Fibroblast of upper back skin (primary cell): ENCODE measurements around the gene HS3ST6.
A peak's percentile ranks its signal among the peaks of the same experiment; 100 is the strongest.
"Not testable (repeated sequence)": the region's sequence is repeated elsewhere in the genome, so short reads cannot be mapped to it uniquely, and the experiment has no call there.

Experiments used
- DNase-seq: peaks from one replicate; pipeline ENCODE4 v3.0.0-alpha.2; 2013

The HS3ST6 gene

DNA sequence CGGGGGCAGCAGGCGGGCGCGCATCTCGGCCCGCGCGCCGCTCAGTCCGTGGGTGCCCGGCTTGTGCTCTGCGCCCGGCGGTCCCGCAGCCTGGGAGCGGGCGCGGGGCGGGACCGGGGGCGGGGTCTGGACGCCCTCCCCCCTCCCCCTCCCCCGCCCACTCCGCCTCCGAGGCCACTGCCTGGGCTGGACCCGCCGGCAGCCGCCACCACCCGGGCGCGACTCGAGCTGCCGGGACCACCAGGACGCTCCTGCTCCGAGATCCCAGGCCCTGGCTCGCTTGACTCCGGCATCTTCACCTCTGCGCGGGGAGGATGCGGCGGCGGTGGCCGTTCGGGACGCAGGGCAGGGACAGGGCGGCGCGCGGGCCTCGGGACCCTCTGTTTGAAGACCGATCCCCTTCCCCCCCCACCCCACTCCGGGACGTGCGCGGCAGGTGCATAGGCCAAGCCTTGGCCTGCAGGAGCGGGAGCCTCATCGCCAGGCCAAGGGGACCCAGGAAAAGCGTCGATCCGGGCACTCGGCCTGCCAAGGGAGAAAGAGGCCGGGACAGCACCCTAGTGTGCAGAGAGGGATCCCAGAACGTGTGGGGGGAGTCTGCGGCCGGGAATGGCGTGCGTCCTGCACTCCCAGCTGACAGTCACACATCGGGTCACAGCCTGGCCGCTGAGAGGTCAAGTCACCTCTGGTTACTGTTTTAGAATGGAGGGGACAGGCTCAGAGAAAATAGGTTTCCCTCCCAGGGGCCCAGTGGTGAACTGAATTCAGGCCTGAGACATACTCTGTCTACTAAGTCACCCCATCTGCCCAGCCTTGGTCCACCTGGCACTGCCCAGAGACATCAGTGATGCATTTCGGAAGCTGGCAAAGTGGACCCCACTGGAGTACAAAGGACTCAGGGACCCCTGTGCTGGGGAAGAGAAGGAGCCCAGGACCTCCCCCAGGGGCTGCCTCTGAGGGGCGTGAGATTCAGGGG is at the start of gene HS3ST6:
Gene HS3ST6 (minus strand): TSS at position 65 of the 976 bp plus-strand sequence. CDS start 92 bp downstream, outside the sequence.
- DNase-seq: no peak

DNA sequence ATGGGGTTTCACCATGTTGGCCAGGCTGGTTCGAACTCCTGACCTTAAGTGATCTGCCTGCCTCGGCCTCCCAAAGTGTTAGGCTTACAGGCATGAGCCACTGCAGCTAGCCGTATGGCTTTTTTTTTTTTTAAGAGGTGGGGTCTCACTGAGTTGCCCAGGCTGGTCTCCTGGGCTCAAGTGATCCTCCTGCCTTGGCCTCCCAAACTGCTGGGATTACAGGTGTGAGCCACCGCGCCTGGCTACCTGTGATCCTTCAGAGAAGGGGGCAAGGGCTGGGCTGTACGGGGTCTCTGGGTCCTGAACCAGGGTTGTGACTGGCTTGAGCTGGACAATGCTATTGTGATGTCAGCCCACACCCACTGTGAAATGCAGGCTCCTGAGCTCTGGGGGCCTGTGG is 48.2 kb upstream of the HS3ST6 start, which contains the start of gene RNF151:
Gene RNF151 (plus strand): TSS at position 397 of the 400 bp plus-strand sequence. CDS start 26 bp downstream, outside the sequence.
- no peak for DNase-seq

DNA sequence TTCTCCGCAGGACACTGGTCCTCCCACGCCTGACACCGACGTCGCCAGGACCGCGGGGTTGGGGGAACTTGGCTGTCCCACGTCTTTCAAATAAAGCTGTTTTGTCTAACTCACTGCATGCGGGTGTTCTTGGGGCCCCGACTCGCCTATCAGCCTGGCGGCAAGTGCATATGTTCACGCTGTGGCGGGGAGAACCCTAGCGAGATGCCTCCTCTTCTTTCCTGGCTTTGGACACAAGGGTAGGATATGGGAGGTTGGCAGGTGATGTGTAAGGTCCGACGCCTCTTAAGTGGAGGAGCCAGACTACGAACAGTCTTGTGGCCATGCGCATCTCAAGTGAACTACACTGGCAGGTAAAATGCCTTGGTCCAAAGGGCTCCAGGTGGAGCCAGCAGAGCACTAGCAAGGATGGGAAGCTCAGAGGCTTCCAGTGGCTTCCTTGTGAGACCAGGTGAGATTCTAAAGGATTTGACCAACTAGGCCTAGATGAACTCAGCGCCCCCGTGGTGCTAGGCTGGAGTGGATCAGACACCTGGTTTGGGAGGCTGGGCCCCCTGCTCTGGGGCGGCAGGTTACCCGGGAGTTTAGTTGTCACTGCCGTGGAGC is 47.3 kb upstream of the HS3ST6 start:
- DNase-seq: no peak

DNA sequence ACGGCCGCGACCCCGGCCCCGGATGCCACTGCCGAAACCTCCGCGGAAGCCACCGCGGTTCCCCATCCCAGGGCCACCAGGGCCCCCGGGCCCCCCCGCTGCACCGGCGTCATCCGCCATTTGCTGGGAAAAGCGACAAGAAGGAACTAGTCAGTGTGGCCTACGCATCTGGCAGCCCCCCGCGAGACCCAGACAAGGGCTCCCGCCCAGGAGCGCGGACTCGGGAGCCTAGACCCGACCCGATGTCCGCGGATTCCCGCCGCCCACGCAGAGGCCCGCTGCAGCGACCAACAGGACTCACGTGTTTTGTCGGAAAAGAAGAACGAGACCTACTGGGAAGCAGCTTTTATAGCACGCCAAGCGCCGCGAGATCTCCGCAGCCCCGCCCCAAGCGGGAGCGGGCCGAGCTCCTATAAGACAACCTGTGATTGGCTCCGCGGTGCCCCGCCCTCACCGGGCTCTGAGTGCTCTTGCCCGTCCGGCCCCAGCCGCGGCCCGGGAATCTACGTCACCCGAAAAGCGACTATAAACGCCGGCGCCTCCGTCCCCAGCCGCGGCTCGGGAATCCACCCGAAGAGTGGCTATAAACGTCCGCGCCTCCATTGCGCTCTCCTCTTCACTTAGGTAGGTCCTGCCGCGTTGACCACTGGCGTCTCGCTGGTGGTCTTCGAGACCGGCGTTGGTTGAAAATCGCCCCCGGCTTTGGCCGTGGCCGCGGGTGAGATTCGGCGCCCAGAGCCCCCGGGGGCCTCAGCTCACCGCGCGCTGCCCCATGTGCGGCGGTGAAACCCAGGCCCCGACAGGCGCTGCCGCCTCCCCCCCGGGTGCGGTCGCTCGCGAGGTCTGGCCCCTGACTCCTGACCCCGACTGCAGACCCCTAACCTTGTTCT is 46.5 kb upstream of the HS3ST6 start, which contains the start of gene RPS2:
Gene RPS2 (minus strand): TSS at position 321 of the 890 bp plus-strand sequence. CDS start 201 bp downstream, at position 120.
- peak; percentile 99 for DNase-seq

DNA sequence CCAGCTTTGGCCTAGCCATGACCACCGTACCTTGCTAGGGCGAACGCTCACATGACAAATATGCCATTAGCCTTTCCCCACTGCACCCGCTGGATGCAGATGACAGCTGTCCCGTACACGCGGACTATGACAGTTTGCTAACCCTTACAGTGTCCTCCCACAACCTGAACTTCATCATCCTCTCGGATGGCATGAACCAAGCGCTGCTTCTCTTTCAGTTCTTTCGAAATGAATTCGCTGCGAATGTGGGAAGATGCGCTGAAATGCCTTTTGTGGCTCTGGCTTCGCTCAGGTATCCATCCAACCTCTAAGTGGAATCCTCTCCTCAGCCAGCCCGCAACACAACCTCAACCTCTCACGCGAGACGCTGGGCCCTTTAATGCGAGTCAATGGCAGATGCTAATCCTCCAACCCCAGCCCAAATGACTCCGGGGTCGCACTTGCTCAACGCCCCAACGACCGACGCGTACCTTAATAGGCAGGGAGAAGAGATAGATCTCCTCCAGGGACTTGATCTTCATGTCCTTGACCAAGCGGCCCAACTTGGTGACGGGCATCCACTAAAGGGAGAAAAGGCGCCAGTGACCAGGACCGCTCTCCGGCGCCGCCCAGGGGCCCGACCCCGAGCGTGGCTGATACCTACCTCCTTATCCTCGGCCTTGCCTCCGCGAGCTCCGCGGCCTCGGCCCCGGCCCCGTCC is 45.7 kb upstream of the HS3ST6 start:
- peak; percentile 8 for DNase-seq

DNA sequence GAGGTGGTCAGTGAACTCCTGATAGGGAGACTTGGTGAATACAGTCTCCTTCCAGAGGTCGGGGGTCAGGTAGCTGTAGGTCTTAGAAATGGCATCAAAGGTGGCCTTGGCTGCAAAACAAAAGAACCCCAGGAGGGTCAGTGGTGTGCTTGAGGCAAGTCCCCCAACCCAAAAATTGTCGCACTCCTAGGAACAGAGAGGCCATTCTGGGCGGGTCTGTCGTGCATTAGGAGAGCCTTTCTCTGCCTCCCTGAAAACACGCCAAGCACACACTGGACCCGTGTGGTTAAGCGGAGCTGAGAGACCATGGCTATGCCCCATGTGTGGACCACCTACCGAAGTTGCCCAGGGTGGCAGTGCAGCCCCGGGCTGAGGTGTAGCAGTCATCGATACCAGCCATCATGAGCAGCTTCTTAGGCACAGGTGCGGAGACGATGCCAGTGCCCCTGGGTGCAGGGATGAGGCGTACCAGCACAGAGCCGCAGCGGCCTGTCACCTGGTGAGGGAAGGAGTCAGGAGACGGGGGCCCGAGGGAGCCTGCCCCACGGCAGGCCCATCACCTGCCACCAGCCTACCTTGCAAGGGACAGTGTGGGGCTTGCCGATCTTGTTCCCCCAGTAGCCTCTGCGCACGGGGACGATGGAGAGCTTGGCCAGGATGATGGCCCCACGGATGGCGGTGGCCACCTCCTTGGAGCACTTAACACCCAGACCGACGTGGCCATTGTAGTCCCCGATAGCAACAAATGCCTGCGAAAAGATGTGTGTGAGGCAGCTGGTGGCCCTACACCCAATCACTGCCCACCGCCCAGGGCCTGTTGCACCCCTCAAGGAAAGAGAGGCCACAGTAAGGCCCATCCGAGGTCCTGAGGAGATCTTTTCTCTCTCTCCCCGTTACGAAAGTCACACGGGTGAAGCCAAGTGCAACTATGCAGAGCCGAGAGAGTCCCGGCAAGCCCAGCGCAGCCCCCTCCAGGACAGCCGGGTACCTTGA is 44.2 kb upstream of the HS3ST6 start:
- DNase-seq: not testable (repeated sequence)

DNA sequence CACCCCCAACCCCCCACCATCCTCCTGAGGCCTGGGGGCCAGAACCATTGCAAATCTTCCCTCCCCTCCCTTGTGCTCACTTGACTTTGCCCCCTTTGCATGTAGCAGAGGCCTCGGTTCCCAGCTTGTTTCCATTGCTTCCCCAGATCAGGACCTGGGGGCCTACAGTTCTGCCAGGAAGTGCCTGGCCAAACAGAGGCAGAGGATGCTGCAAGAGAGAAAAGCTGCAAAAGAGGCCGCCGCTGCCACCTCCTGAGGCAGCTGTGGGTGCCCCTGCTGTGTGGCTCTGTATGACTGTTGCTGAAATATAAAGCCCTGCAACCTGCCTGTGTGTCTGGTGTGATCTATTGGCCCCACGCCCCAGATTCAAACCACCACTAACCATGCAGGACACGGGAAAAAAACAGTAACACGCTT is 43.4 kb upstream of the HS3ST6 start:
- peak; percentile 10 for DNase-seq

DNA sequence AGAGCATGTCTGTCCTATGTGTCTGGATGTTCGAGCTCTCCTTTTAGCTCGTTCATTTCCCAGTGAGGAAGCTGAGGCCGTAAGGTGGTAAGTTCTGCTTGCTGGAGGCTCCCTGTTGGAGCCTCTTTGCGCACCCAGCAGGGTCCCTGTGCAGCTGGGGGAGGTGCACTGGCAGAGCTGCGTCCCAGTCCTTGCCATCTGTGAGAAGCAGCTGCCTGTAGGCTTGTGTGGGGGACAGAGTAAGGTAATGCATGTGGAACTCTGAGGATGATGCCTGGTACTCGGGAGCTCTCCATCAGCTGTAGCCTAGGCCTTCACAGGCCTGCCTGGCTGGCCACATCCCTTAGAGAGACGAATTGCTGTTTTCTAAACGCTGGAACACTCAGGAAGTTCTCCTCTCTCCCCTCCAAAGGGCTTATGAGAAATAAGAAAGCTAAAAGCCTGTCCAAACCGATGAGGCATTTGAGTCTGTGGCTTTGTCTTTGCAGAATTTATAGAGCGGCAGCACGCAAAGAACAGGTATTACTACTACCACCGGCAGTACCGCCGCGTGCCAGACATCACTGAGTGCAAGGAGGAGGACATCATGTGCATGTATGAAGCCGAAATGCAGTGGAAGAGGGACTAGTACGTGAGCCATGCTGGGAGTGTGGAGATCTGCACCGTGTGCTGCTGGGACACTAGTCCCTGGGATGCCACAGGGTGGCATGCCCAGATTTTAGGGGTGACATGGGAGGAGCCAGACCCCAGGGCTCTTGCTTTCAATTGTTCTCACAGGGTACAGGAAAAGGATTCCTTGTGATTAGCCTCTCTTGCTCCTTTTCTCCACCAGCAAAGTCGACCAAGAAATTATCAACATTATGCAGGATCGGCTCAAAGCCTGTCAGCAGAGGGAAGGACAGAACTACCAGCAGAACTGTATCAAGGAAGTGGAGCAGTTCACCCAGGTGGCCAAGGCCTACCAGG is 42.7 kb upstream of the HS3ST6 start:
- peak; percentile 52 for DNase-seq

DNA sequence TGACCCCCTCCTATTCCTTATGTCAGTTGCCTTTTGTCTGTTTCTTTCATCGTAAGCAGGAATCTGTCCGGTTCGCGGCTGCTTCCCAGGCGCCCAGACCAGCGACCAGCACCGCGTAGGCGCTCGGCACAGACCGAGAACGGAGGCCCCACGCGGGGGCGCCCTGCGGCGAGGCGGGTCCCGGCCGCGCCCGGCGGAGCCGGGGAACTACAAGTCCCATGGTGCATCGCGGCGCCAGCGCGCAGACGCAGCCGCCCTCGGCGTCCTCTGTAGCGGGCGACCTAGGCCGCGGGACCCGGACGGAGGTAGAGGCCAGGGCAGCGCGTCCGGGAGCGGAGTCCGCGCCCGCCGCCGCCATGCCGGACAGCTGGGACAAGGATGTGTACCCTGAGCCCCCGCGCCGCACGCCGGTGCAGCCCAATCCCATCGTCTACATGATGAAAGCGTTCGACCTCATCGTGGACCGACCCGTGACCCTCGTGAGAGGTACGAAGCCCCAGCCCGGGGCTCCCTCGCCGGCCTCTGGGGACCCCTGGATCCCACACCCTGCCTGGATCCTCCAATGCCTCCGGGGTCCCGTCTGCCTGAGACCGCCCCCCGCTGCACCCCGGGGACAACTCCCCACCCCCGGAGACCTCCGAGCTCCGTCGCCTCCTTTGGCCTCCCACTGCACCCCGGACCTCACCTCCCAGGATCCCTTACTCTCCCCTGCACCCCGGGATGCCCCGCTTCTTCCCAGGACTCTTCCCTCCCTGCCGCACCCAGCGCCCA is 41.2 kb upstream of the HS3ST6 start, which contains the start of gene NDUFB10:
Gene NDUFB10 (plus strand): TSS at position 270 of the 771 bp plus-strand sequence. CDS start 87 bp downstream, at position 357.
- peak; percentile 85 for DNase-seq

DNA sequence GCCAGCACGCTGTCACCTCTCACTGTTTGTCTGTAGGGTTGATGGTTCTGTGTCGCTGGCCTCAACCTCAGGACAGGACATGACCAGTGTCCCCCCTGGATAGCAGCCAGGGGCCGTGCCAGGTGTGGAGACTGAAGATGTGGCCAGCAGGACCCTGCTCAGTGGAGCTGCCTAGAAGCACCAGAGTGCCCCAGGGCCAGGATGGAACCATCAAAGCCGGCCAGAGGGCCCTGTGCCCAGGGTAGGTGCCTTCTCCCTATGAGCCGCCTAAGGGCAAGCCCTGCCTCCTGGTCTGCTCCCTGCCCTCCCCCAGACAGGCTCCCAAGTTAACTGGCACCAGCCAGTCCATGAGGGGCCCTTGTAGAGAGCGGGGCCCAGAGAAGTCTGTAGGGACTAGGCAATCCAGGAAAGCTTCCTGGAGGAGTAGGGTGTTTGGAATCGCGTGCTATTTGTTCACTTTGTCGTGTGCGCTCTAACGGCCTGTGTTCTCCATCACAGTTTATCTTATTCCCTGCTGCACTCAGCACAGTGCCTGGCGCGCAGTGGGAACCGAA is 40.6 kb upstream of the HS3ST6 start:
- no peak for DNase-seq

DNA sequence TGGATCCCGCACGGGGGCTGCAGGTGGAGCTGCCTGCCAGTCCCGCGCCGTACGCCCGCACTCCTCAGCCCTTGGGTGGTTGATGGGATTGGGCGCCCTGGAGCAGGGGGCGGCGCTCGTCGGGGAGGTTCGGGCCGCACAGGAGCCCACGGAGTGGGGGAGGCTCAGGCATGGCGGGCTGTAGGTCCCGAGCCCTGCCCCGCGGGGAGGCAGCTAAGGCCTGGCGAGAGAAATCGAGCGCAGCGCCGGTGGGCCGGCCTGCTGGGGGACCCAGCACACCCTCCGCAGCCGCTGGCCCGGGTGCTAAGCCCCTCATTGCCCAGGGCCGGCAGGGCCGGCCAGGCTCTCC is 39.9 kb upstream of the HS3ST6 start:
- not testable (repeated sequence) for DNase-seq

DNA sequence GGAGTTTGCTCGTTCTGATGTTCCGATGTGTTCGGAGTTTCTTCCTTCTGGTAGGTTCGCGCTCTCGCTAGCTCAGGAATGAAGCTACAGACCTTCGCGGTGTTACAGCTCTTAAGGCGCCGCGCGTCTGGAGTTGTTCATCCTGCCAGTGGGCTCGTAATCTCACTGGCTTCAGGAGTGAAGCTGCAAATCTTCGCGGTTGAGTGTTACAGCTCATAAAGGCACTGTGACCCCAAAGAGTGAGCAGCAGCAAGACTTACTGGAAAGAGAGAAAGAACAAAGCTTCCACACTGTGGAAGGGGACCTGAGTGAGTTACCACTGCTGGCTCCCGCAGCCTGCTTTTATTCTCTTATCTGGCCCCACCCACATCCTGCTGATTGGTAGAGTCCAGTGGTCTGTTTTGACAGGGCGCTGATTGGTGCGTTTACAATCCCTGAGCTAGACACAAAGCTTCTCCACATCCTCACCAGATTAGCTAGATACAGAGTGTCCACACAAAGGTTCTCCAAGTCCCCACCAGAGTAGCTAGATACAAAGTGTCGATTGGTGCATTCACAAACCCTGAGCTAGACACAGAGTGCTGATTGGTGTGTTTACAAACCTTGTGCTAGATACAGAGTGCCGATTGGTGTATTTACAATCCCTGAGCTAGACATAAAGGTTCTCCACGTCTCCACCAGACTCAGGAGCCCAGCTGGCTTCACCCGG is 39.4 kb upstream of the HS3ST6 start:
- not testable (repeated sequence) for DNase-seq

DNA sequence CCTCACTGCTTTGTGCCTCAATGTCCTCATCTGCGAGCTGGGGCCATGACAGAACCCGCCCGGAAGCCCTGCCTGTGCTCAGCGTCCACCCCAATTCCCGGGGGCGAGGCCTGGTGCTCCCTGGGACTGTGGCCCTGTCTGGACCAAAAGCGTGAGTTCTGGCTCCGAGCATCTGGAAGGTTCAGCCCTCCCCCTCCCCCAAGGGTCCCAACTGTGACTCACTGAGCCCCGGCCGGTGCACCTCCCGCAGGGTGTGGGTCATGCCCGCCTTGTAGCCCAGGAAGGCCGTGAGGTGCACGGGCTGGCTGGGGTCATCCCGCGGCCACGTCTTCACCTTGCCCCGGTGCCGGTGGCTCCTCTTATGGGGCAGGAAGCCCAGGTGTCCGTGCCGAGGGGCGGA is 35.5 kb upstream of the HS3ST6 start:
- no peak for DNase-seq

DNA sequence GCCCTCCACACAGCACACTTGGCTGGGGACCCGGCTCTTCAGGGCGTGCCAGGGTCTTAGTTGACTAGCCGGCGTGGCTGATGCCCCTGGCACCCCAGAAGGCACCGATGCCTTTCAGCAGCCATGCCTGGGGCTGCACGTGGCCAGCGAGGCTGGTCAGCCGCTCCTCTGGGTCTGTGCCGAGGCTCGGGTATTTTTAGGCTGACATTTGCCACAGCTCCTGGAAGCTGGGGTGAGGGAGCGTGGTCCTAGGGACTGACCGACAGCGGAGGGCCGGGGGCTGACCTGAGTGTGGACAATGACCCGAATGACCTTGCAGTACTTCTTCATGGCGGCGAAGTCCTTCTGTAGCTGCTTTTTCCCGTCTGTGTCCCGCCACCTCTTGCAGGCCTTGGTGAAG is 32.3 kb upstream of the HS3ST6 start:
- no peak for DNase-seq

DNA sequence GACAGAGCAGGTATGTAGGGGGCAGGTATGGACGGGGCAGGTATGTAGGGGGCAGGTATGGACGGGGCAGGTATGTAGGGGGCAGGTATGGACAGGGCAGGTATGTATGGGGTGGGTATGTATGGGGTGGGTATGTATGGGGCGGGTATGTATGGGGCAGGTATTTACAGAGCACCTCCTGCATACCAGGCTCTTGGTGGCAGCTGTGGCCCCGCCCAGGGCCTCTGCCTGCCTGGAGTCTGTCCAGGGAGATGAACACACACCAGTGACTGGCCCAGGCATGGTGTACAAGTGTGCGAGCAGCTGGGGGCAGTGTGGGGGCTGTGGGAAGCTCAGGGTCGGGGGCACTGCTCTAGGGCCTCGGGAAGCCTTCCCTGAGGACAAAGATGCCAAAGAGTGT is 31.8 kb upstream of the HS3ST6 start:
- DNase-seq: no peak

DNA sequence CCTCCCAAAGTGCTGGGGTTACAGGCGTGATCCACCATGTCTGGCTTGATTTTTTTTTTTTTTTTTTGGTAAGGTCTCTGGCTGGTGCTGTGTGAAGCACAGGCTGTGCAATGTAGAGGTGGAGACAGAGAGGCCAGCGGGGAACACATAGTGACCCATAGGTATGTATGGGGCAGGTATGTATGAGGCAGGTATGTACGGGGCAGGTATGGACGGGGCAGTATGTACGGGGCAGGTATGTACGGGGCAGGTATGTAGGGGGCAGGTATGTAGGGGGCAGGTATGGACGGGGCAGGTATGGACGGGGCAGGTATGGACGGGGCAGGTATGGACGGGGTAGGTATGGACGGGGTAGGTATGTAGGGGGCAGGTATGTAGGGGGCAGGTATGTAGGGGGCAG is 31.3 kb upstream of the HS3ST6 start:
- DNase-seq: no peak

DNA sequence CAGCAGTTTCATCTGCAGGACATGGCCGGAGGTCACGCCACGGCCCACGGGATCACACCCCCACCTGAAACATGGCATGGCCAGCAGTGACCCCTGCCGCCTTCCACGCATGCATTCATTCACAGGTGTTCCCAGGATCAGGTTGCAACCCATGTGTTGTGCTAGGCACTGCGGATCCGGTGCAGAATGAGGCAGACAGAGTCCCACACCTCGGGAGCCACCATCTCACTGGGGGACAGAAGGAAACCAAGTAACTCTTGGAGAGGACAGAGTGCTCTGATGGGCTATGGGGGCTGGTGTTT is 29.1 kb upstream of the HS3ST6 start:
- DNase-seq: no peak
